Progenitor cell of endocrine pancreas (in vitro differentiated cells): Measurements from ENCODE around the gene SACM1L. TPM values are rescaled to one million over a fixed set of nuclear protein-coding genes. Genes with fewer than 3 reads are reported as not detected.
A peak's percentile ranks its signal among the peaks of the same experiment; 100 is the strongest.

Experiments used
- DNase-seq: peaks from one replicate; pipeline ENCODE4 v3.0.0; 2021; ENCODE audit warnings: low spot score; ENCODE audit not compliant: unreplicated experiment
- H3K27ac Mint-ChIP-seq: 2 replicates; pipeline ENCODE4 v1.8.0; 2021; ENCODE audit warnings: mild to moderate bottlenecking, moderate library complexity, mixed read lengths
- H3K27me3 Mint-ChIP-seq: 2 replicates; pipeline ENCODE4 v1.8.0; 2021; ENCODE audit warnings: mixed read lengths
- H3K36me3 Mint-ChIP-seq: 2 replicates; pipeline ENCODE4 v1.8.0; 2022; ENCODE audit warnings: mixed read lengths; ENCODE audit not compliant: insufficient read depth
- H3K4me1 Mint-ChIP-seq: 2 replicates; pipeline ENCODE4 v1.8.0; 2021; ENCODE audit warnings: low read depth, mixed read lengths
- H3K4me3 Mint-ChIP-seq: 2 replicates; pipeline ENCODE4 v1.8.0; 2021; ENCODE audit warnings: low read depth, mild to moderate bottlenecking, moderate library complexity, mixed read lengths
- H3K9me3 Mint-ChIP-seq: 2 replicates; pipeline ENCODE4 v1.8.0; 2021; ENCODE audit warnings: low read depth, mixed read lengths
- total RNA-seq: library from RNA; stranded (reverse); gene quantifications from 2 replicates; pipeline ENCODE4 v1.2.1, GENCODE V29; 2021
- TF ChIP-seq, protein P1 (sequence below): fragments of 200-600 bp; sonication (generic); IDR thresholded peaks from one replicate; pipeline ENCODE4 v1.5.0; 2021; ENCODE audit warnings: antibody characterized with exemption, mild to moderate bottlenecking; ENCODE audit not compliant: unreplicated experiment

The SACM1L gene
- total RNA-seq, 1 donor from 2014 or later: 56.7 TPM

DNA sequence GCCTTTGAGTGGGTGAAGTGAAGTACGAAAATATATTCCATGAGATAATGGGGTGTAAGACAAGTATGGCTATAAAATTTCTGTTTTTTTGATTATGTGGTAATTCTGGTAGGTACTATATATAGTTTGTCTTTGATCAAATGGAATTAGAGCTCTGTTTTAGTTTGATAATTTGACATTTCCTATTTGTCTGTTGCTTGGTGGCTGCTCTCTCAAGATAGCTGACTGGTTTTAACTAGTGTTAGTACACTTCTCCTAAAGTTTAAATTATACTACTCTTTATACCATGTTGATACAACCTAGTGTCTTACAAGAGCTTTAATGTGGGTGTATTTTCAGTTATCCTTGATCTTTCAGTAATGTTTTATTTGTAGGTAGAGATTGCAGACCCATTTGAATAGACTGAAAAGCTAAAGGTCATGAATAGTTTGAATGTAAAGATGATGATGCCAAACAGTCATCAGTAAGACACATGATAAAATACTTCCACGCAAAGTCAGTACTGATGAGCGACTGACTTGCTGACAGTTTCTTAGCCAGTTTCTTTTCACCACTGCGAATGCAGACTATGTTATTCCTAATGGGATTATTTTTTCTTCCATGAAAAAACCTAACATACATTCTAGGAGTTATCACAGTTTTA, 15.2 kb downstream of the SACM1L start:
- H3K4me1 Mint-ChIP-seq: peaks cover 8% of the 10 kb centered on the region
- DNase-seq: no peak
- H3K27ac Mint-ChIP-seq: peak overlapping the region; percentile 7
- no peaks in the 10 kb centered on the region for H3K27me3 Mint-ChIP-seq
- H3K4me3 Mint-ChIP-seq: no peak overlapping the region
- TF ChIP-seq, protein P1, sequence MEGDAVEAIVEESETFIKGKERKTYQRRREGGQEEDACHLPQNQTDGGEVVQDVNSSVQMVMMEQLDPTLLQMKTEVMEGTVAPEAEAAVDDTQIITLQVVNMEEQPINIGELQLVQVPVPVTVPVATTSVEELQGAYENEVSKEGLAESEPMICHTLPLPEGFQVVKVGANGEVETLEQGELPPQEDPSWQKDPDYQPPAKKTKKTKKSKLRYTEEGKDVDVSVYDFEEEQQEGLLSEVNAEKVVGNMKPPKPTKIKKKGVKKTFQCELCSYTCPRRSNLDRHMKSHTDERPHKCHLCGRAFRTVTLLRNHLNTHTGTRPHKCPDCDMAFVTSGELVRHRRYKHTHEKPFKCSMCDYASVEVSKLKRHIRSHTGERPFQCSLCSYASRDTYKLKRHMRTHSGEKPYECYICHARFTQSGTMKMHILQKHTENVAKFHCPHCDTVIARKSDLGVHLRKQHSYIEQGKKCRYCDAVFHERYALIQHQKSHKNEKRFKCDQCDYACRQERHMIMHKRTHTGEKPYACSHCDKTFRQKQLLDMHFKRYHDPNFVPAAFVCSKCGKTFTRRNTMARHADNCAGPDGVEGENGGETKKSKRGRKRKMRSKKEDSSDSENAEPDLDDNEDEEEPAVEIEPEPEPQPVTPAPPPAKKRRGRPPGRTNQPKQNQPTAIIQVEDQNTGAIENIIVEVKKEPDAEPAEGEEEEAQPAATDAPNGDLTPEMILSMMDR: no peak
- peaks cover 13% of the 10 kb centered on the region for H3K36me3 Mint-ChIP-seq
- no peaks in the 10 kb centered on the region for H3K9me3 Mint-ChIP-seq

DNA sequence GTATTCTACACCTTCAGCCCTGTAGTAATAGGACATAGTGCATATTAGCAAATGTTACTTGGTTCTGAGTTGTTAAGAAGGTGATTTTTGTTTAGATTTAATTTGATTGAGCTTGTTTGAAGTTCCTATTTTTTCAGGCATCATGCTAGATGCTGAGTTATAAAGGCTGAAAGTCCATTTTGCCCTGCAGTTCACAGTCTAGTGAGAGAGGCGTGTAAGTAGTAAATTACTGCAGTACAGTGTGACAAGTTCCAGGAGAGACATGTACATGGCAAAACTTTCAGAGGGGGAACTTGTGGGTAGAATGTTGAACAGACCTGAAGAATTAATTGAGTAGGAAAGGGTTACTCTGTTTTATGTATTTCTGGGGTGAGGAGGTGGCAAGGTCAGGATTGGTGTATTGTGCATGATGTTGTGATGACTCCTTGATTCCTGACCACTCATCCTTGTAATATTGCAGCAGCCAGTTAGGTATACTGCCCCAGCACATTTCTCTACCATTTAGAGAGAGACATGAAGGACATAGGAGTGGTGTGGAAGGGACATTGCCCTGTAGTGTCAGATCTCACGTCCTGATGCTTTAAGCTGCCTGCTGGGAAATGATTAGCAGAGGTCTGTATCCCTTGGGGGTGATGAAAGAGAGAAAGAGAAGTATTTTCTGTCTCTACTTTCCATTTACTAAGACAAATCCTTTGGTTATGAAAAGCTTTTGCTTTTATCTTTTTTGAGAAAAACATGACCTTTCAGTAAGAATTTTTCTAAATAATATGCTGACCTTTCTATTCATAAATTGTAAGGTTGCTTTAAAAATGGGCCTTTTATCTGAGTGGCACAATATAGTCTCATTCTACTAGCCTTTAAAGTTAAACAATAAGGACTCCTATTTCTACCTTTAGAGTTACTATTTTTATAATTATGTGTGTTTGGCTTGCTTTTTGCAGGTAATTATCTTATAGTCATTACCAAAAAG, 16.9 kb downstream of the SACM1L start:
- H3K4me3 Mint-ChIP-seq: no peak overlapping the region
- DNase-seq: no peak
- peaks cover 19% of the 10 kb centered on the region for H3K36me3 Mint-ChIP-seq
- H3K9me3 Mint-ChIP-seq: no peaks in the 10 kb centered on the region
- H3K27me3 Mint-ChIP-seq: no peaks in the 10 kb centered on the region
- TF ChIP-seq, protein P1: no peak
- peaks cover 7% of the 10 kb centered on the region for H3K4me1 Mint-ChIP-seq
- H3K27ac Mint-ChIP-seq: no peak overlapping the region

DNA sequence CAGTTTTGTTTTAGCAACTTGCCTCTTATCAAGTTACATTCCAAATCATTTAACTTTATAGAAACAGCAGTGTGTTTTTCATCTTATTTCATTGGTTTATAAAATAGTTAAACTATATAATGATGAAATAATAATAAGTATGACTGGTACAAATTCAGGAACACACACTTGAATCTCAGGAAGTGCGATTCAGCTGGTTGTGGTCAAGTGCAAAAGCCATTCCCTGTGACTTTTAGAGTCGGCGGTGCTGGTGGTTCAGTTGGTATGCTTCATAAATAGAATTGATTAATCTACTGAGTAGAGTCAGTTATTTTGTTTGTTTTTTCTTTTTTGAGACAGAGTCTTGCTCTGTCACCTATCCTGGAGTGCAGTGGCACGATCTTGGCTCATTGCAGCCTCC, 22.7 kb downstream of the SACM1L start:
- no peak for DNase-seq
- H3K4me1 Mint-ChIP-seq: no peaks in the 10 kb centered on the region
- no peak overlapping the region for H3K27ac Mint-ChIP-seq
- H3K9me3 Mint-ChIP-seq: no peaks in the 10 kb centered on the region
- no peak overlapping the region for H3K4me3 Mint-ChIP-seq
- TF ChIP-seq, protein P1: no peak
- no peaks in the 10 kb centered on the region for H3K27me3 Mint-ChIP-seq
- peaks cover 22% of the 10 kb centered on the region for H3K36me3 Mint-ChIP-seq

DNA sequence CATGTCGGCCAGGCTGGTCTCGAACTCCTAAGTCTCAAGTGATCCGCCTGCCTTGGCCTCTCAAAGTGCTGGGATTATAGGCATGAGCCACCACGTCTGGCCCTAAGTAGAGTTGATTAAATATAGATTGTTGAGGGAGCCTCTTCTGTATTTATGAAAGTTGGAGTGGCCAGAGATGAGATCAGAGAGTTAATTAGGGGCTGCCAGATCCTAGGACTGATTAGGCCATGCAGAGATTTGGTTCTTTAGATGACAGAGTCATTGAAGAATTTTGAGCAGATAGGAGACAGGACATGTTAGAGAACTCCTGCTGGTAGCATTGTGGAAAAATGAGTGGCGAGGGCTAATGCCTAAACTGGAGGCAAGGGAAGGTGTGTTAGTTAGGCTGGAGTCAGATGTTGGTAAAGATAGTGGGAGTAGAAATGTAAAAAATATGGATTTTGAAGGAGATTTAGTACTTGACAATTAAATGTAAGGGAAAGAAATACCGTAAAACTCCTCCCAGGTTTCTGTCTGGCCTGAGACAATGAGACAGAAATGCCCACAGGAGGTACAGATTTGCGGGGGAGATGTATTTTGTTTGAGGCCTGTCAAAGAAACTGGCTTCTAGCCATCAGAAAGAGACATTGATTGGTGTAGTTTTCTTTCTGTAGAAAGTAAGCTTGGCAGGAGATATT, 23.4 kb downstream of the SACM1L start:
- TF ChIP-seq, protein P1: no peak
- no peaks in the 10 kb centered on the region for H3K9me3 Mint-ChIP-seq
- peaks cover 17% of the 10 kb centered on the region for H3K36me3 Mint-ChIP-seq
- H3K4me3 Mint-ChIP-seq: no peak overlapping the region
- no peak overlapping the region for H3K27ac Mint-ChIP-seq
- no peak for DNase-seq
- no peaks in the 10 kb centered on the region for H3K4me1 Mint-ChIP-seq
- no peaks in the 10 kb centered on the region for H3K27me3 Mint-ChIP-seq

DNA sequence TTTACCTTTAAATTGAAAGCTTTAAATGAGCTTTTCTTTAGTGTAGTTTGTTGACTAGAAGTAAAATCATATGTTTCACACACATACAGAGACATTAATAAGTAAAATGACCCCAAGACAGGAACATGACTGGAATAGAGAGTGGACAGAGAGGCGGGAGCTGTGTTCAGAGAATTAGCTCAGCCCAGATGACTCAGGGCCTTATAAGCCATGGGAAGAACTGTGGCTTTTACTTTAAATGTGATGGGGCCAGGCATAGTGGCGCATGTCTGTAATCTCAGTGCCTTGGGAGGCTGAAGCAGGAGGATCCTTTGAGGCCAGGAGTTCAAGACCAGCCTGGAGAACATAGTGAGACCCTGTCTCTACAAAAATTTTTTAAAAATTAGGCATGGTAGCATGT, 26.7 kb downstream of the SACM1L start:
- Mint-ChIP-seq H3K36me3 (peaks cover 13% of the 10 kb centered on the region), H3K4me1 (no peaks in the 10 kb centered on the region), H3K9me3 (no peaks in the 10 kb centered on the region), H3K4me3 (no peak overlapping the region), H3K27ac (no peak overlapping the region), H3K27me3 (no peaks in the 10 kb centered on the region)
- TF ChIP-seq, protein P1: no peak
- DNase-seq: no peak
